Liver (tissue), 9 donors: ENCODE results near the gene GRID1. TPM values are rescaled to one million over a fixed set of nuclear protein-coding genes. Genes with fewer than 3 reads are reported as not detected.

ENCODE experiments used
- DNase-seq: peaks from one replicate; pipeline ENCODE4 v3.0.0-alpha.2; 2017; ENCODE audit warnings: low spot score
- H3K27ac ChIP-seq, 2 donors: one replicate each; pipeline ENCODE4 v1.7.0; 2013; ENCODE audit warnings: inconsistent platforms in 2 of 2, low read length in 2 of 2, control low read depth in 1 of 2, low read depth in 1 of 2, mild to moderate bottlenecking in 1 of 2
- H3K27me3 ChIP-seq, 4 donors: one replicate each; pipeline versions ENCODE4 v1.6.1 to v1.7.0; 2013; ENCODE audit warnings: low read length in 3 of 4, inconsistent platforms in 1 of 4, mild to moderate bottlenecking in 1 of 4, moderate library complexity in 1 of 4; ENCODE audit not compliant: control insufficient read depth in 4 of 4, insufficient read depth in 4 of 4
- H3K36me3 ChIP-seq, 4 donors: one replicate each; pipeline versions ENCODE4 v1.6.1 to v1.7.0; 2013; ENCODE audit warnings: low read length in 3 of 4, mild to moderate bottlenecking in 3 of 4, low read depth in 1 of 4, moderate library complexity in 1 of 4; ENCODE audit not compliant: control insufficient read depth in 4 of 4, insufficient read depth in 3 of 4
- H3K4me1 ChIP-seq, 4 donors: one replicate each; pipeline versions ENCODE4 v1.6.1 to v1.7.0; 2013; ENCODE audit warnings: low read length in 3 of 4, mild to moderate bottlenecking in 3 of 4, moderate library complexity in 1 of 4; ENCODE audit not compliant: control insufficient read depth in 4 of 4, insufficient read depth in 4 of 4
- H3K4me3 ChIP-seq, 3 donors: one replicate each; pipeline versions ENCODE4 v1.6.1 to v1.7.0; 2013; ENCODE audit warnings: low read length in 3 of 3, control low read depth in 1 of 3, low read depth in 1 of 3, mild to moderate bottlenecking in 1 of 3
- H3K9ac ChIP-seq, 2 donors: one replicate each; pipeline ENCODE4 v1.7.0; 2013; ENCODE audit warnings: low read length in 2 of 2, mild to moderate bottlenecking in 2 of 2, moderate library complexity in 2 of 2, control low read depth in 1 of 2, low read depth in 1 of 2
- H3K9me3 ChIP-seq, 4 donors: one replicate each; pipeline versions ENCODE4 v1.6.1 to v1.7.0; 2013; ENCODE audit warnings: low read length in 3 of 4; ENCODE audit not compliant: control insufficient read depth in 4 of 4
- EGR1 ChIP-seq, 2 donors: IDR thresholded peaks; 2 replicates each; pipeline ENCODE4 v1.6.1; 2016 to 2018; ENCODE audit warnings: antibody characterized with exemption in 2 of 2, low read depth in 2 of 2
- FOXA1 ChIP-seq: IDR thresholded peaks from 2 replicates; pipeline ENCODE4 v1.6.1; 2016; ENCODE audit warnings: antibody characterized with exemption
- FOXA2 ChIP-seq: IDR thresholded peaks from 2 replicates; pipeline ENCODE4 v1.6.1; 2016; ENCODE audit warnings: antibody characterized with exemption
- GABPA ChIP-seq, 2 donors: IDR thresholded peaks in 1 of 2; conservative IDR thresholded peaks in 1 of 2; 2 replicates each; pipeline ENCODE4 v1.6.1; 2016; ENCODE audit warnings: antibody characterized with exemption in 2 of 2, mild to moderate bottlenecking in 1 of 2, moderate library complexity in 1 of 2
- HNF4A ChIP-seq, 2 donors: conservative IDR thresholded peaks; 2 replicates each; pipeline ENCODE4 v1.6.1; 2016; ENCODE audit warnings: antibody characterized with exemption in 2 of 2, mild to moderate bottlenecking in 2 of 2
- HNF4G ChIP-seq: IDR thresholded peaks from 2 replicates; pipeline ENCODE4 v1.6.1; 2016; ENCODE audit warnings: antibody characterized with exemption
- JUND ChIP-seq, 2 donors: IDR thresholded peaks; 2 replicates each; pipeline ENCODE4 v1.6.1; 2016; ENCODE audit warnings: antibody characterized with exemption in 2 of 2
- RAD21 ChIP-seq, 2 donors: IDR thresholded peaks; 2 replicates each; pipeline ENCODE4 v1.6.1; 2016; ENCODE audit warnings: antibody characterized with exemption in 2 of 2, mild to moderate bottlenecking in 2 of 2
- RXRA ChIP-seq, 2 donors: IDR thresholded peaks; 2 replicates each; pipeline ENCODE4 v1.6.1; 2017 to 2018; ENCODE audit warnings: antibody characterized with exemption in 2 of 2, mild to moderate bottlenecking in 1 of 2
- SP1 ChIP-seq: IDR thresholded peaks from 2 replicates; pipeline ENCODE4 v1.6.1; 2018; ENCODE audit warnings: antibody characterized with exemption, mild to moderate bottlenecking
- TAF1 ChIP-seq: conservative IDR thresholded peaks from 2 replicates; pipeline ENCODE4 v1.6.1; 2016; ENCODE audit warnings: antibody characterized with exemption, mild to moderate bottlenecking
- YY1 ChIP-seq: IDR thresholded peaks from 2 replicates; pipeline ENCODE4 v1.6.1; 2016; ENCODE audit warnings: antibody characterized with exemption, mild to moderate bottlenecking
- WGBS: extraction: QIAGEN DNeasy Blood & Tissue Kit; methylation state at CpG from one replicate; pipeline ENCODE4 v1.1.7; 2013; 5-methylcytosine and 5-hydroxymethylcytosine counted together
- polyA plus RNA-seq, 2 donors: library from polyadenylated mRNA; stranded (reverse) in 1 of 2; unstranded in 1 of 2; fragments of 200-250 nt in 1 of 2; fragments of >200 nt in 1 of 2; fragmentation: Nextera tagmentation in 1 of 2; extraction: Ambion mirVana in 1 of 2; gene quantifications; one replicate each; pipeline versions ENCODE4 v1.2.1 to v1.2.3, GENCODE V29; 2013 to 2015
- total RNA-seq, 2 donors: library from RNA; depleted of rRNA; stranded (reverse); fragments of >200 nt; gene quantifications; one replicate each; pipeline ENCODE4 v1.2.3, GENCODE V29; 2014
- TF ChIP-seq, protein P1 (sequence below): IDR thresholded peaks from 2 replicates; pipeline ENCODE4 v1.6.1; 2016; ENCODE audit warnings: antibody characterized with exemption
- TF ChIP-seq, protein P2 (sequence below): fragments of 150-350 bp; IDR thresholded peaks from 2 replicates; pipeline ENCODE4 v1.5.1; 2017; ENCODE audit warnings: improper control_type of control experiment, low read depth, low read length; ENCODE audit not compliant: missing input control
- TF ChIP-seq, protein P3 (sequence below): IDR thresholded peaks from 2 replicates; pipeline ENCODE4 v1.6.1; 2016; ENCODE audit warnings: antibody characterized with exemption
- TF ChIP-seq, protein P4 (sequence below): IDR thresholded peaks from 2 replicates; pipeline ENCODE4 v1.6.1; 2016; ENCODE audit warnings: antibody characterized with exemption
- TF ChIP-seq, protein P5 (sequence below): IDR thresholded peaks from 2 replicates; pipeline ENCODE4 v1.6.1; 2016; ENCODE audit warnings: antibody characterized with exemption, mild to moderate bottlenecking
- donor health status: healthy.
- donor health status: healthy.
- donor health status: healthy.
- donor health status: healthy.
- donor health status: healthy.

Gene GRID1
- total and polyA plus RNA-seq, 4 donors = 0.09 to 0.17 (median 0.14) TPM; not detected in 1

DNA sequence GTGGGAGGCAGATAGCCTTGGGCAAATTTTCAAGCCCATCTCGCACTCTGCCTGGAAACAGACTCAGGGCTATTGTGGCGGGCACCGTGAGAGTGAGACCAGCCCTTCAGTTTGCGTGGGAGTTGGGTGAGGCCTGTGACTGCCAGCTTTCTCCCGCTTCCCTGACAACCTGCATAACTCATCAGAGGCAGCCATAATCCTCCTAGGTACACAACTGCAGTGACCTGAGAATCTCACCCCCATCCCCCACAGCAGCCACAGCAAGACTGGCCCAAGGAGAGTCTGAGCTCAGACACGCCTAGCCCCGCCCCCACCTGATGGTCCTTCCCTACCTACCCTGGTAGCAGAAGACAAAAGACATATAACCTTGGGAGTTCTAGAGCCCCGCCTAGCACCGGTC lies 275.4 kb downstream of the GRID1 start:
- DNase-seq = no peak
- no peak for TF ChIP-seq TAF1
- TF ChIP-seq YY1 = no peak
- TF ChIP-seq JUND (IDR thresholded peaks at IDR 0.05) = no peak
- TF ChIP-seq, protein P1, sequence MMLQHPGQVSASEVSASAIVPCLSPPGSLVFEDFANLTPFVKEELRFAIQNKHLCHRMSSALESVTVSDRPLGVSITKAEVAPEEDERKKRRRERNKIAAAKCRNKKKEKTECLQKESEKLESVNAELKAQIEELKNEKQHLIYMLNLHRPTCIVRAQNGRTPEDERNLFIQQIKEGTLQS = no peak
- no peak for TF ChIP-seq EGR1 (IDR thresholded peaks at IDR 0.05; ENCODE audit: low read depth in 2 of 2)
- TF ChIP-seq GABPA (IDR thresholded peaks at IDR 0.05 in 1 of 2, conservative IDR thresholded peaks at IDR 0.05 in 1 of 2) = no peak
- TF ChIP-seq, protein P2, sequence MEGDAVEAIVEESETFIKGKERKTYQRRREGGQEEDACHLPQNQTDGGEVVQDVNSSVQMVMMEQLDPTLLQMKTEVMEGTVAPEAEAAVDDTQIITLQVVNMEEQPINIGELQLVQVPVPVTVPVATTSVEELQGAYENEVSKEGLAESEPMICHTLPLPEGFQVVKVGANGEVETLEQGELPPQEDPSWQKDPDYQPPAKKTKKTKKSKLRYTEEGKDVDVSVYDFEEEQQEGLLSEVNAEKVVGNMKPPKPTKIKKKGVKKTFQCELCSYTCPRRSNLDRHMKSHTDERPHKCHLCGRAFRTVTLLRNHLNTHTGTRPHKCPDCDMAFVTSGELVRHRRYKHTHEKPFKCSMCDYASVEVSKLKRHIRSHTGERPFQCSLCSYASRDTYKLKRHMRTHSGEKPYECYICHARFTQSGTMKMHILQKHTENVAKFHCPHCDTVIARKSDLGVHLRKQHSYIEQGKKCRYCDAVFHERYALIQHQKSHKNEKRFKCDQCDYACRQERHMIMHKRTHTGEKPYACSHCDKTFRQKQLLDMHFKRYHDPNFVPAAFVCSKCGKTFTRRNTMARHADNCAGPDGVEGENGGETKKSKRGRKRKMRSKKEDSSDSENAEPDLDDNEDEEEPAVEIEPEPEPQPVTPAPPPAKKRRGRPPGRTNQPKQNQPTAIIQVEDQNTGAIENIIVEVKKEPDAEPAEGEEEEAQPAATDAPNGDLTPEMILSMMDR = no peak
- TF ChIP-seq HNF4G = no peak
- TF ChIP-seq, protein P3, sequence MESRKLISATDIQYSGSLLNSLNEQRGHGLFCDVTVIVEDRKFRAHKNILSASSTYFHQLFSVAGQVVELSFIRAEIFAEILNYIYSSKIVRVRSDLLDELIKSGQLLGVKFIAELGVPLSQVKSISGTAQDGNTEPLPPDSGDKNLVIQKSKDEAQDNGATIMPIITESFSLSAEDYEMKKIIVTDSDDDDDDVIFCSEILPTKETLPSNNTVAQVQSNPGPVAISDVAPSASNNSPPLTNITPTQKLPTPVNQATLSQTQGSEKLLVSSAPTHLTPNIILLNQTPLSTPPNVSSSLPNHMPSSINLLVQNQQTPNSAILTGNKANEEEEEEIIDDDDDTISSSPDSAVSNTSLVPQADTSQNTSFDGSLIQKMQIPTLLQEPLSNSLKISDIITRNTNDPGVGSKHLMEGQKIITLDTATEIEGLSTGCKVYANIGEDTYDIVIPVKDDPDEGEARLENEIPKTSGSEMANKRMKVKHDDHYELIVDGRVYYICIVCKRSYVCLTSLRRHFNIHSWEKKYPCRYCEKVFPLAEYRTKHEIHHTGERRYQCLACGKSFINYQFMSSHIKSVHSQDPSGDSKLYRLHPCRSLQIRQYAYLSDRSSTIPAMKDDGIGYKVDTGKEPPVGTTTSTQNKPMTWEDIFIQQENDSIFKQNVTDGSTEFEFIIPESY = no peak
- TF ChIP-seq, protein P4, sequence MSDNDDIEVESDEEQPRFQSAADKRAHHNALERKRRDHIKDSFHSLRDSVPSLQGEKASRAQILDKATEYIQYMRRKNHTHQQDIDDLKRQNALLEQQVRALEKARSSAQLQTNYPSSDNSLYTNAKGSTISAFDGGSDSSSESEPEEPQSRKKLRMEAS = no peak
- TF ChIP-seq, protein P5, sequence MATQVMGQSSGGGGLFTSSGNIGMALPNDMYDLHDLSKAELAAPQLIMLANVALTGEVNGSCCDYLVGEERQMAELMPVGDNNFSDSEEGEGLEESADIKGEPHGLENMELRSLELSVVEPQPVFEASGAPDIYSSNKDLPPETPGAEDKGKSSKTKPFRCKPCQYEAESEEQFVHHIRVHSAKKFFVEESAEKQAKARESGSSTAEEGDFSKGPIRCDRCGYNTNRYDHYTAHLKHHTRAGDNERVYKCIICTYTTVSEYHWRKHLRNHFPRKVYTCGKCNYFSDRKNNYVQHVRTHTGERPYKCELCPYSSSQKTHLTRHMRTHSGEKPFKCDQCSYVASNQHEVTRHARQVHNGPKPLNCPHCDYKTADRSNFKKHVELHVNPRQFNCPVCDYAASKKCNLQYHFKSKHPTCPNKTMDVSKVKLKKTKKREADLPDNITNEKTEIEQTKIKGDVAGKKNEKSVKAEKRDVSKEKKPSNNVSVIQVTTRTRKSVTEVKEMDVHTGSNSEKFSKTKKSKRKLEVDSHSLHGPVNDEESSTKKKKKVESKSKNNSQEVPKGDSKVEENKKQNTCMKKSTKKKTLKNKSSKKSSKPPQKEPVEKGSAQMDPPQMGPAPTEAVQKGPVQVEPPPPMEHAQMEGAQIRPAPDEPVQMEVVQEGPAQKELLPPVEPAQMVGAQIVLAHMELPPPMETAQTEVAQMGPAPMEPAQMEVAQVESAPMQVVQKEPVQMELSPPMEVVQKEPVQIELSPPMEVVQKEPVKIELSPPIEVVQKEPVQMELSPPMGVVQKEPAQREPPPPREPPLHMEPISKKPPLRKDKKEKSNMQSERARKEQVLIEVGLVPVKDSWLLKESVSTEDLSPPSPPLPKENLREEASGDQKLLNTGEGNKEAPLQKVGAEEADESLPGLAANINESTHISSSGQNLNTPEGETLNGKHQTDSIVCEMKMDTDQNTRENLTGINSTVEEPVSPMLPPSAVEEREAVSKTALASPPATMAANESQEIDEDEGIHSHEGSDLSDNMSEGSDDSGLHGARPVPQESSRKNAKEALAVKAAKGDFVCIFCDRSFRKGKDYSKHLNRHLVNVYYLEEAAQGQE = no peak
- TF ChIP-seq FOXA2 = no peak
- TF ChIP-seq FOXA1 = no peak
- no peak for TF ChIP-seq RXRA (IDR thresholded peaks at IDR 0.05)
- no peak for TF ChIP-seq HNF4A (conservative IDR thresholded peaks at IDR 0.05)
- TF ChIP-seq RAD21 (IDR thresholded peaks at IDR 0.05) = no peak
- no peak for TF ChIP-seq SP1
- no peaks in the 10 kb centered on the region for H3K4me1 ChIP-seq
- no peaks in the 10 kb centered on the region for H3K27me3 ChIP-seq
- H3K9ac ChIP-seq = no peak overlapping the region
- 84% methylated on average over 9 of the region's 9 CpGs for WGBS
- no peaks in the 10 kb centered on the region for H3K36me3 ChIP-seq
- H3K27ac ChIP-seq = no peak overlapping the region
- no peak overlapping the region for H3K4me3 ChIP-seq
- H3K9me3 ChIP-seq = no peaks in the 10 kb centered on the region

DNA sequence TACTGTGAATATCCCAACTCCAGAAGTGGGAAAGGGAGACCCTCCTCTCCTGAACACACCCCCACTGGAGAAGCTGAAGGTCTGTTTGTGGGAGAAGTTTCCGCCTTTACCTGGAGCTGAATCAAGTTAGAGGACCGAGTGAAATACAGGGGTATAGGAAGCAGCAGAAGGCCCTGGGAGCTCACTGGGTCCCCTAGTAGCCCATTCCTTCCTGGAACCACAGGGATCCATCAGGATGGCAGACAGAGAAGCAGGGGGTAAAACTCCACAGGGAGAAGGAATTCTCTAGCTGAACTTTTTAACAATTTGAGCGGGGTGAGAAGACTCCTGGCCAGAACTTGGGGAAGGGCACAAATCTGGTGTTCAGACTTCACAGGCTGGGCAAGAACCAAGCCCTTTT lies 275.8 kb downstream of the GRID1 start:
- TF ChIP-seq, protein P3 = no peak
- TF ChIP-seq SP1 = no peak
- TF ChIP-seq, protein P5 = no peak
- H3K27me3 ChIP-seq = no peaks in the 10 kb centered on the region

More for the DNA sequence above, 275.8 kb downstream of the GRID1 start:
- no peaks in the 10 kb centered on the region for H3K36me3 ChIP-seq
- H3K4me3 ChIP-seq = no peak overlapping the region
- no peaks in the 10 kb centered on the region for H3K9me3 ChIP-seq
- DNase-seq = no peak
- 73% methylated on average over 3 of the region's 3 CpGs for WGBS
- no peaks in the 10 kb centered on the region for H3K4me1 ChIP-seq
- H3K9ac ChIP-seq = no peak overlapping the region
- H3K27ac ChIP-seq = no peak overlapping the region
